Suprapubic skin (tissue), 4 donors: ENCODE data around the gene ASCC1. TPM values are rescaled to one million over a fixed set of nuclear protein-coding genes. Genes with fewer than 3 reads are reported as not detected.

ENCODE experiments used
- DNase-seq, 2 donors: peaks; one replicate each; pipeline ENCODE4 v3.0.0-alpha.2; 2019; ENCODE audit warnings: low spot score in 2 of 2
- H3K27ac ChIP-seq: fragments of 200-600 bp; sonication (generic); one replicate; pipeline ENCODE4 v1.5.1; 2019
- H3K27me3 ChIP-seq: fragments of 200-600 bp; sonication (generic); one replicate; pipeline ENCODE4 v1.5.1; 2019
- H3K36me3 ChIP-seq: fragments of 200-600 bp; sonication (generic); one replicate; pipeline ENCODE4 v1.5.1; 2019
- H3K4me1 ChIP-seq: fragments of 200-600 bp; sonication (generic); one replicate; pipeline ENCODE4 v1.5.1; 2019
- H3K4me3 ChIP-seq: fragments of 200-600 bp; sonication (generic); one replicate; pipeline ENCODE4 v1.5.1; 2019; ENCODE audit warnings: mild to moderate bottlenecking
- H3K9me3 ChIP-seq: fragments of 200-600 bp; sonication (generic); one replicate; pipeline ENCODE4 v1.5.1; 2019
- CTCF ChIP-seq, 2 donors: fragments of 200-600 bp in 1 of 2; fragments of 450-650 bp in 1 of 2; sonication (generic) in 1 of 2; IDR thresholded peaks; one replicate each; pipeline ENCODE4 v1.5.1; 2016 to 2019; ENCODE audit warnings: antibody characterized with exemption in 2 of 2, mild to moderate bottlenecking in 1 of 2, moderate library complexity in 1 of 2
- EP300 ChIP-seq: sonication (generic); formaldehyde crosslinking; IDR thresholded peaks from one replicate; pipeline ENCODE4 v1.6.1; 2017; ENCODE audit warnings: antibody characterized with exemption
- POLR2A ChIP-seq, 2 donors: fragments of 450-650 bp; IDR thresholded peaks; one replicate each; pipeline ENCODE4 v1.6.1; 2017; ENCODE audit warnings: antibody characterized with exemption in 2 of 2, mild to moderate bottlenecking in 2 of 2, moderate library complexity in 2 of 2
- POLR2AphosphoS5 ChIP-seq, 3 donors: sonication (generic); formaldehyde crosslinking; IDR thresholded peaks; one replicate each; pipeline ENCODE4 v1.6.1; 2017; ENCODE audit warnings: antibody characterized with exemption in 3 of 3
- WGBS: methylation state at CpG from one replicate; pipeline ENCODE4 v1.1.5; 2018; 5-methylcytosine and 5-hydroxymethylcytosine counted together
- total RNA-seq, 4 donors: library from RNA; depleted of rRNA; stranded (reverse); fragments of >200 nt; gene quantifications; one replicate each; pipeline ENCODE4 v1.1.0, GENCODE V29; 2016

Gene ASCC1
- total RNA-seq, 4 donors from 2014 or later: 20.2 to 31.7 (median 21.2) TPM

GRCh38 chr10:72066318-72067284 lies 149.5 kb downstream of the ASCC1 start:
- H3K9me3 ChIP-seq: no peaks in the 10 kb centered on the region
- no peaks in the 10 kb centered on the region for H3K27me3 ChIP-seq
- no peaks in the 10 kb centered on the region for H3K36me3 ChIP-seq
- TF ChIP-seq POLR2A (IDR thresholded peaks at IDR 0.05): no peak
- TF ChIP-seq CTCF (IDR thresholded peaks at IDR 0.05): no peak
- no peak for TF ChIP-seq EP300
- no peak for TF ChIP-seq POLR2AphosphoS5 (IDR thresholded peaks at IDR 0.05)
- no peak for DNase-seq
- H3K27ac ChIP-seq: no peak overlapping the region
- H3K4me3 ChIP-seq: no peak overlapping the region
- 78% methylated on average over 17 of the region's 18 CpGs for WGBS
- no peaks in the 10 kb centered on the region for H3K4me1 ChIP-seq

- Histone ChIP-seq H3K36me3 (no peaks in the 10 kb centered on the region), H3K27me3 (no peaks in the 10 kb centered on the region), H3K4me1 (no peaks in the 10 kb centered on the region), H3K4me3 (no peak overlapping the region), H3K9me3 (no peaks in the 10 kb centered on the region), H3K27ac (no peak overlapping the region)
- TF ChIP-seq CTCF (IDR thresholded peaks at IDR 0.05): no peak
- no peak for TF ChIP-seq POLR2A (IDR thresholded peaks at IDR 0.05)
- no peak for TF ChIP-seq EP300
- no peak for TF ChIP-seq POLR2AphosphoS5 (IDR thresholded peaks at IDR 0.05)
- WGBS: 72% methylated on average over 12 of the region's 13 CpGs
- no peak for DNase-seq
Observed at GRCh38 chr10:72065439-72066025, 150.5 kb downstream of the ASCC1 start.

- DNase-seq: no peak
- Histone ChIP-seq H3K27ac (no peak overlapping the region), H3K4me3 (no peak overlapping the region), H3K9me3 (no peaks in the 10 kb centered on the region), H3K4me1 (no peaks in the 10 kb centered on the region), H3K36me3 (no peaks in the 10 kb centered on the region), H3K27me3 (no peaks in the 10 kb centered on the region)
- 100% methylated on average over 3 of the region's 9 CpGs for WGBS
- TF ChIP-seq EP300 (no peak), CTCF (IDR thresholded peaks at IDR 0.05) (no peak), POLR2A (IDR thresholded peaks at IDR 0.05) (no peak), POLR2AphosphoS5 (IDR thresholded peaks at IDR 0.05) (no peak)
Observed at GRCh38 chr10:72063703-72064391, 152.2 kb downstream of the ASCC1 start.

- no peaks in the 10 kb centered on the region for H3K27me3 ChIP-seq
- H3K9me3 ChIP-seq: no peaks in the 10 kb centered on the region
- 92% methylated on average over 25 of the region's 29 CpGs for WGBS
- H3K36me3 ChIP-seq: no peaks in the 10 kb centered on the region
- no peak for DNase-seq
- H3K4me1 ChIP-seq: no peaks in the 10 kb centered on the region
- H3K27ac ChIP-seq: no peak overlapping the region
- no peak for TF ChIP-seq POLR2A (IDR thresholded peaks at IDR 0.05)
- no peak for TF ChIP-seq CTCF (IDR thresholded peaks at IDR 0.05)
- no peak for TF ChIP-seq EP300
- TF ChIP-seq POLR2AphosphoS5 (IDR thresholded peaks at IDR 0.05): no peak
- no peak overlapping the region for H3K4me3 ChIP-seq
Observed at GRCh38 chr10:72062832-72063702, 153.0 kb downstream of the ASCC1 start.
